T-helper 1 cell treated with Interleukin-12 subunit alpha and Interleukin-12 subunit beta and Interleukin-4 antibody, amounts not matched to agents 30 μg/mL and 1 μg/mL, for 36 hours (primary cell): Measurements from ENCODE around the gene DHX34.
"Not testable (repeated sequence)": the region's sequence is repeated elsewhere in the genome, so short reads cannot be mapped to it uniquely, and the experiment has no call there.

Source experiments
- H3K27ac Mint-ChIP-seq: one replicate; pipeline ENCODE4 v1.8.0; 2021; ENCODE audit warnings: mild to moderate bottlenecking, mixed read lengths
- H3K27me3 Mint-ChIP-seq: one replicate; pipeline ENCODE4 v1.8.0; 2021; ENCODE audit warnings: low read depth, mixed read lengths
- H3K36me3 Mint-ChIP-seq: one replicate; pipeline ENCODE4 v1.8.0; 2021; ENCODE audit warnings: low read depth, mixed read lengths
- H3K4me1 Mint-ChIP-seq: one replicate; pipeline ENCODE4 v1.8.0; 2021; ENCODE audit warnings: low read depth, mixed read lengths
- H3K4me3 Mint-ChIP-seq: one replicate; pipeline ENCODE4 v1.8.0; 2021; ENCODE audit warnings: mild to moderate bottlenecking, moderate library complexity, mixed read lengths
- H3K9me3 Mint-ChIP-seq: one replicate; pipeline ENCODE4 v1.8.0; 2021; ENCODE audit warnings: mixed read lengths

Gene DHX34

DNA sequence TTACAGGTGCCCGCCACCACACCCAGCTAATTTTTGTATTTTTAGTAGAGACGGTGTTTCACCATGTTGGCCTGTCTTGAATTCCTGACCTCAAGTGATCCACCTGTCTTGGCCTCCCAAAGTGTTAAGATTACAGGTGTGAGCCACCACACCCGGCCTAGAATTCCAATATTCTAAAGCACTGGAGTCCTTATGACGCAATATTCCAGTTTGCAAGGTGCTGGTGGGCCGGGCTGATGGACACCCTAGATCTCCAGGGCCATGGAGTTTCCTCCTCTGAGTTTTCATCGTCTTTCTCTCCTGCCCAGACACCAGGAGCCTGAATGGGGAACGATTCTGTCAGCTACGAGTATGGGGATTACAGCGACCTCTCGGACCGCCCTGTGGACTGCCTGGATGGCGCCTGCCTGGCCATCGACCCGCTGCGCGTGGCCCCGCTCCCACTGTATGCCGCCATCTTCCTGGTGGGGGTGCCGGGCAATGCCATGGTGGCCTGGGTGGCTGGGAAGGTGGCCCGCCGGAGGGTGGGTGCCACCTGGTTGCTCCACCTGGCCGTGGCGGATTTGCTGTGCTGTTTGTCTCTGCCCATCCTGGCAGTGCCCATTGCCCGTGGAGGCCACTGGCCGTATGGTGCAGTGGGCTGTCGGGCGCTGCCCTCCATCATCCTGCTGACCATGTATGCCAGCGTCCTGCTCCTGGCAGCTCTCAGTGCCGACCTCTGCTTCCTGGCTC lies 8.5 kb upstream of the DHX34 start:
- Mint-ChIP-seq H3K36me3 (no peaks in the 10 kb centered on the region), H3K27ac (no peak overlapping the region), H3K27me3 (no peaks in the 10 kb centered on the region), H3K9me3 (peaks cover 4% of the 10 kb centered on the region), H3K4me1 (peaks cover 7% of the 10 kb centered on the region), H3K4me3 (no peak overlapping the region)

DNA sequence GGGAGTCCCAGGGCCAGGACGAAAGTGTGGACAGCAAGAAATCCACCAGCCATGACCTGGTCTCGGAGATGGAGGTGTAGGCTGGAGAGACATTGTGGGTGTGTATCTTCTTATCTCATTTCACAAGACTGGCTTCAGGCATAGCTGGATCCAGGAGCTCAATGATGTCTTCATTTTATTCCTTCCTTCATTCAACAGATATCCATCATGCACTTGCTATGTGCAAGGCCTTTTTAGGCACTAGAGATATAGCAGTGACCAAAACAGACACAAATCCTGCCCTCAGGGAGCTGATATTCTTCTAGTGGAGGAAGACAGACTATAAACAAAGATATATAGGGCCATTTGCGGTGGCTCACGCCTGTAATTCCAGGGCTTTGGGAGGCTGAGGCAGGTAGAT lies 7.4 kb upstream of the DHX34 start:
- Mint-ChIP-seq H3K36me3 (no peaks in the 10 kb centered on the region), H3K27me3 (no peaks in the 10 kb centered on the region), H3K27ac (no peak overlapping the region)

DNA sequence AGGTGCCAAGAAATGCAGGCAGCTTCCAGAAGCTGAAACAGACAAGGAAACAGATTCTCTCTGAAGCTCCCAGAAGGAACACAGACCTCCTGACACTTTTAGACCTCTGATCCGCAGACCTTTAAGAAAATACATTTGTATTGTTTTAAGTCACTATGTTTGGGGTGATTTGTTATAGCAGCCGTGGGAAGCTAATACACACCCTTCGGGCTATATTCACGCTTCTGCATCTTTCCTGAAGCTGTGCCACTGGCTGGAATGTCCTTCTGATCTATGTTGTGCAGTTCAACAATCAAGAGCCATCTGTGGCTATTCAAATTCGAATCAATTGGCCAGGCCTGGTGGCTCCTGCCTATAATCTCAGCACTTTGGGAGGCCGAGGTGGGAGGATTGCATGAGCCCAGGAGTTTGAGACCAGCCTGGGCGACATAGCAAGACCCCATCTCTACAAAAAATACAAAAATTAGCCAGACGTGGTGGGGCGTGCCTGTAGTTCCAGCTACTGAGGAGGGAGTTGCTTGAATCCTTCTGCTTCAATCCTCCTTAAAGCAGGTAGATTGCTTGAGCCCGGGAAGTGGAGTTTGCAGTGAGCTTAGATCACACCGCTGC lies 5.8 kb upstream of the DHX34 start:
- Mint-ChIP-seq H3K36me3 (no peaks in the 10 kb centered on the region), H3K27ac (no peak overlapping the region), H3K4me1 (peaks cover 1% of the 10 kb centered on the region), H3K27me3 (no peaks in the 10 kb centered on the region), H3K9me3 (peaks cover 4% of the 10 kb centered on the region), H3K4me3 (no peak overlapping the region)

More for the DNA sequence above, 7.4 kb upstream of the DHX34 start:
- Mint-ChIP-seq H3K4me1 (peaks cover under 1% of the 10 kb centered on the region), H3K4me3 (no peak overlapping the region), H3K9me3 (peaks cover 4% of the 10 kb centered on the region)

DNA sequence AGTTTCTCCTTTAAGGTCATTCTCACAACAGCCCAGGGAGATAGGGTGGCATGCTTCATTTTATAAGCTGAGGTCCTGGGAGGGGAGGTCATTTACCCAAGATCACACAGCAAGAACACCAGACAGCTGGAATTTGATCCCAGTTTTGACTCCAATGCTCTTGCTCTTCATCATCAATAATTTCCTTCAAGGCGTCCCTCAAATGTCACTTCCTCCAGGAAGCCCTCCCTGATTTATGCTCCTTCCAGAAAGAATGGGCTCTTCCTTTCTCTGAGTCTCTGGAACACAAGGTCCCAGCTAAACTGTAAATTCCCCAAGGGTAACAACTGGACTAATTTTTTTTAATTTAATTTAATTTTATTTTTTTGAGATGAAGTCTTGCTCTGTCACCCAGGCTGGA lies 4.7 kb upstream of the DHX34 start:
- H3K9me3 Mint-ChIP-seq = peaks cover 4% of the 10 kb centered on the region
- peaks cover 3% of the 10 kb centered on the region for H3K36me3 Mint-ChIP-seq
- H3K27ac Mint-ChIP-seq = no peak overlapping the region
- no peaks in the 10 kb centered on the region for H3K27me3 Mint-ChIP-seq
- peaks cover 10% of the 10 kb centered on the region for H3K4me1 Mint-ChIP-seq
- no peak overlapping the region for H3K4me3 Mint-ChIP-seq

DNA sequence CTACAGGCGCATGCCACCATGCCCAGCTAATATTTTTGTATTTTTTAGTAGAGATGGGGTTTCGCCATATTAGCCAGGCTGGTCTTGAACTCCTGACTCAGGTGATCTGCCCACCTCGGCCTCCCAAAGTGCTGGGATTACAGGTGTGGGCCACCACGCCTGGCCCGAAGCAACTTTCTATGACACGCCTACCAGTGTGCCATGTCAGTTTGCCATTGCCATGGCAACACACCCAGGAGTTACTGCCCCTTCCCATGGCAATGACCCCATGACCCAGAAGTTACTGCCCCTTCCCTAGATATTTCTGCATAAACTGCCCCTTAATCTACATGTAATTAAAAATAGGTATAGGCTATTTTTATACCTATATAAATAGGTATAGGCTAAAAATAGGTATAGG lies 3.1 kb upstream of the DHX34 start:
- not testable (repeated sequence) for H3K4me3 Mint-ChIP-seq, H3K27me3 Mint-ChIP-seq, H3K36me3 Mint-ChIP-seq, H3K27ac Mint-ChIP-seq, H3K9me3 Mint-ChIP-seq
- peaks cover 20% of the 10 kb centered on the region for H3K4me1 Mint-ChIP-seq

DNA sequence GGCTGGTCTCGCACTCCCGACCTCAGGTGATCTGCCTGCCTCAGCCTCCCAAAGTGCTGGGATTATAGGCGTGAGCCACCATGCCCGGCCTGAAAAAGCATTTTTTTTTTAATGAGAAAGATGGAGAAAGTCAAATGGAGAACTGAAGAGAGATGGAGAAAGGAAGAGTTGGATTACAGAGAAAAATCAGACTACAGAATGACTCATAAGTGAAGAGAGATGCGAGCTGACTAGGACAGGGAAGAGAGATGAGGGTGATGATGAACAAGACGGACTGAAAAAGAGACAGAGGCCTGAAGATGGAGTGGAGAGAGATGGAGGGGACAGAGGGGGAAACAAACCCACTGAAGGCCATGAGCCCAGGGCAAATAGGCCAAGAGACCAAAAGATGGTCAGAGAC lies 1.5 kb downstream of the DHX34 start:
- Mint-ChIP-seq H3K4me3 (peak overlapping the region; percentile 28), H3K27ac (peak overlapping the region; percentile 0), H3K27me3 (no peaks in the 10 kb centered on the region), H3K9me3 (no peaks in the 10 kb centered on the region), H3K36me3 (peaks cover 9% of the 10 kb centered on the region), H3K4me1 (peaks cover 24% of the 10 kb centered on the region)

DNA sequence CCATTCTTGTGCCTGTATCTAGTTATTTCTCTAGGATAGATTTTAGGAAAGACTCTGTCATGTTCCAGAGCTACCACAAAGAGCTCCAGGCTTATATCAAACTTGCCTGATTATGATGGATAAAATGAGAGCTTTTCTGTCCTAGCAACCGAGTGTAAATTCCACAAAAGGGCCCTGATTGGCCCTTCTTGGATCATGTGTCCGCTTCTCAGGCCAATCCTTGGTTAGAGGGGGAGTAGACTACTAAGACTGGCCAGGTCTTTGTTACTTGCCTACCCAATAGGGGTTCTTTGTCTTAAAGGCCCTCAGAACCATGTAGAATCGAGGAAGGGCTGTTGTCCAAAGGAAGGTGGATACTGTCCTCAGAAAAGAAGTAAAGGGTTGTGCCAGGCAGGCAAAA lies 2.4 kb downstream of the DHX34 start:
- Mint-ChIP-seq H3K9me3 (no peaks in the 10 kb centered on the region), H3K4me3 (no peak overlapping the region), H3K4me1 (peaks cover 24% of the 10 kb centered on the region), H3K27me3 (no peaks in the 10 kb centered on the region), H3K36me3 (peaks cover 14% of the 10 kb centered on the region), H3K27ac (no peak overlapping the region)

DNA sequence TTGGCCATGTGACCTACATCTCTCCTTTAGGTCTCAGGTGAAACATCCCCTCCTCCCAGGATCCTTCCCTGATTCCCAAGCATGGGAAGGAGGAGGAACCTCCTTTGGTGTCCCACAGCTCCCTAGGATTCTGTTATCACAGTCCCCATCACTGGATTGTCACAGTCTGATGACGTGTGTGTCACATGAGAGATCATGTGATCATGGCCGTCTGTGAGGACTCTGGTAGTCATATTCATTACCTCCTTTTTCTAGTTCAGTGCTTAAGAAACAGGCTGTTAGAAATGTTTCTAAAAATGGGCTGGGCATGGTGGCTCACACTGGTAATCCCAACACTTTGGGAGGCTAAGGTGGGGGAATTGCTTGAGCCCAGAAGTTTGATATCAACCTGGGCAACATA lies 3.0 kb downstream of the DHX34 start:
- peaks cover 14% of the 10 kb centered on the region for H3K36me3 Mint-ChIP-seq
- H3K27ac Mint-ChIP-seq = no peak overlapping the region
- peaks cover 24% of the 10 kb centered on the region for H3K4me1 Mint-ChIP-seq
- no peaks in the 10 kb centered on the region for H3K9me3 Mint-ChIP-seq
- H3K27me3 Mint-ChIP-seq = no peaks in the 10 kb centered on the region
- H3K4me3 Mint-ChIP-seq = no peak overlapping the region

DNA sequence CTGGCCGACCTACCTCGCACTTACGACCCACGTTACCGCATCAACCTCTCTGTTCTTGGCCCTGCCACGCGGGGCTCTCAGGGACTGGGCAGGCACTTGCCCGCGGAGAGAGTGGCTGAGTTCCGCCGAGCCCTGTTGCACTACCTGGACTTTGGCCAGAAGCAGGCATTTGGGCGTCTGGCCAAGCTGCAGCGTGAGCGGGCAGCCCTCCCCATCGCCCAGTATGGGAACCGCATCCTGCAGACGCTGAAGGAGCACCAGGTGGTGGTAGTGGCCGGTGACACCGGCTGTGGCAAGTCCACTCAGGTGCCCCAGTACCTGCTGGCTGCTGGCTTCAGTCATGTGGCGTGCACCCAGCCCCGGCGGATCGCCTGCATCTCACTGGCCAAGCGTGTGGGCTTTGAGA lies 4.2 kb downstream of the DHX34 start:
- peaks cover 22% of the 10 kb centered on the region for H3K4me1 Mint-ChIP-seq
- no peaks in the 10 kb centered on the region for H3K27me3 Mint-ChIP-seq
- no peaks in the 10 kb centered on the region for H3K9me3 Mint-ChIP-seq
- H3K27ac Mint-ChIP-seq = no peak overlapping the region
- H3K36me3 Mint-ChIP-seq = peaks cover 24% of the 10 kb centered on the region
- H3K4me3 Mint-ChIP-seq = no peak overlapping the region

DNA sequence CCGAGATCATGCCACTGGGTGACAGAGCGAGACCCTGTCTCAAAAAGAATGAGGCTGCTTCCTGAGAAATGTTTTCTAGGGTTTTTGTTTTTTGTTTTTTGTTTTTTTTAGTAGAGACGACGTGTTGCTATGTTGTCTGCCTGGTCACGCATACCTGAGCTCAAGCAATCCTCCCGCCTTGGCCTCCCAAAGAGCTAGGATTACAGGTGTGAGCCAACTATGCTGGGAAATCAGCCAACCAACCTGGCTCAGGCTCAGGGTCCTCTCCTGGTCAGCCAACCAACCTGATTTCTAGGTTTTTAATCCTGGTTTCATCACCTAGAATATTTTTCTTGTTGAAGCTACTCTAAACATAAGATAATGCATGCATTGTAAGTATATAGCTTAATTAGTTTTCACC lies 7.8 kb downstream of the DHX34 start:
- Mint-ChIP-seq H3K27me3 (no peaks in the 10 kb centered on the region), H3K27ac (no peak overlapping the region), H3K4me3 (no peak overlapping the region), H3K36me3 (peaks cover 36% of the 10 kb centered on the region), H3K9me3 (no peaks in the 10 kb centered on the region), H3K4me1 (no peaks in the 10 kb centered on the region)

DNA sequence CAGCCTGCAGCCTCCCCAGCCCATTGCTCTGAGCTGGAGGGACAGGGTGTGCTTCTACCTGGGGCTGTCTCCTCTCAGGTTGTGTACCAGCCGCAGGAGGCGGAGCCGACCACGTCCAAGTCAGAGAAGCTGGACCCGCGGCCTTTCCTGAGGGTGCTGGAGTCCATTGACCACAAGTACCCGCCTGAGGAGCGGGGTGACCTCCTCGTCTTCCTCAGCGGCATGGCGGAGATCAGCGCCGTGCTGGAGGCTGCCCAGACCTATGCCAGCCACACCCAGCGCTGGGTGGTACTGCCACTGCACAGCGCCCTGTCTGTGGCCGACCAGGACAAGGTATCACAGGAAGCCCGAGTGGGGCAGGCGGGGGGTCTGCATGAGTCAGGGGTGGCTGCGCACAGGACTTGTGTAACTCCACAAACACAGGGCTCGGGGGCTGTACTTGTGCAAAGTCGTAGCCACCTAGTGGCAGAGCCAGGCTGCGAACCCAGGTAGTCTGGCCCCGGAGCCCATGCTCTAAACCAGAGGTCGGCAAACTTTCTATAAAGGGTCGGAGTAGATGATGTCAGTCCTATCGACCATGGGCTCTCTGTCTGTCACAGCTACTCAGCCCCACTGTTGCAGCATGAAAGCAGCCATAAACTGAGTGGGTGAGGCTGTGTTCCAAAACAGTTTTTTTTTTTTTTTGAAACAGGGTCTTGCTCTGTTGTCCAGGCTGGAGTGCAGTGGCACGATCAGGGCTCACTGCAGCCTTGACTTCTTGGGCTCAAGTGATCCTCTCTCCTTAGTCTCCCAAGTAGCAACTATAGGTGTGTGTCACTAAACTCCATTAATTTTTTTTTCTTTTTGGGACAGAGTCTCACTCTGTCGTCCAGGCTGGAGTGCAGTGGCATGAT lies 8.9 kb downstream of the DHX34 start:
- Mint-ChIP-seq H3K4me1 (no peaks in the 10 kb centered on the region), H3K4me3 (no peak overlapping the region), H3K27ac (no peak overlapping the region), H3K9me3 (no peaks in the 10 kb centered on the region), H3K36me3 (peaks cover 36% of the 10 kb centered on the region), H3K27me3 (no peaks in the 10 kb centered on the region)

DNA sequence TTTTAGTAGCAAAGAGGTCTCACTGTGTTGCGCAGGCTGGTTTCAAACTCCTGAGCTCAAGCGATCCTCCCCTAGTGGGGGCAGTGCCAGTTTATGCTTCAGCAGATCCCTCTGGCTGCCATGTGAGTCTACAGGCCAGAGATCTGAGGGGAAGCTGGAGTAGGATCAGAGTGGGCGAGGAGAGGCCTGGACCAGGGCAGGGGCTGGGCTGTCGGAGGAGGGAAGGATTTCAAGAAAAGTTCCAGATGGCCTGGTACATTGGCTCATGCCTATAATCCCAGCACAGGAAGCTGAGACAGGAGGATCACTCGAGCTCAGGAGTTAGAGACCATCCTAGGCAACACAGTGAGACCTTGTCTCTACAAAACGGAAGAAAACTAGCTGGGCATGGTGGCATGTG lies 9.8 kb downstream of the DHX34 start:
- no peak overlapping the region for H3K27ac Mint-ChIP-seq
- H3K4me3 Mint-ChIP-seq = no peak overlapping the region
- H3K36me3 Mint-ChIP-seq = peaks cover 36% of the 10 kb centered on the region

DNA sequence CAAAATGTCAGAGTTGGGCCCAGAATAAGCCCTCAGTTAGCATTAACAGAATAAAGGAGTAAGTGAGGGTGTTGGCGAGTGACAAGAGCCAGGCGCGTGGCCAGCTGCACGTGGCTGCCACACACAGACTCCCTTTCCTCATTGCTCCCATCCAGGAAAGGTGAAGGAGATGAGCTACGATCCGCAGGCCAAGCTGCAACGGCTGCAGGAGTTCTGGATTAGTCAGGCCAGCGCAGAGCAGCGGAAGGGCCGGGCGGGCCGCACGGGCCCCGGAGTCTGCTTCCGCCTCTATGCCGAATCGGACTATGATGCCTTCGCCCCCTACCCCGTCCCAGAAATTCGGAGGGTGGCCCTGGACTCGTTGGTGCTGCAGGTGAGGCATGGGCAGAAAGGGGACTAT lies 13.2 kb downstream of the DHX34 start:
- peaks cover 29% of the 10 kb centered on the region for H3K36me3 Mint-ChIP-seq
- no peak overlapping the region for H3K4me3 Mint-ChIP-seq
- H3K4me1 Mint-ChIP-seq = no peaks in the 10 kb centered on the region
- H3K27ac Mint-ChIP-seq = no peak overlapping the region
- H3K27me3 Mint-ChIP-seq = no peaks in the 10 kb centered on the region
- no peaks in the 10 kb centered on the region for H3K9me3 Mint-ChIP-seq

More for the DNA sequence above, 9.8 kb downstream of the DHX34 start:
- Mint-ChIP-seq H3K4me1 (no peaks in the 10 kb centered on the region), H3K9me3 (no peaks in the 10 kb centered on the region), H3K27me3 (no peaks in the 10 kb centered on the region)

DNA sequence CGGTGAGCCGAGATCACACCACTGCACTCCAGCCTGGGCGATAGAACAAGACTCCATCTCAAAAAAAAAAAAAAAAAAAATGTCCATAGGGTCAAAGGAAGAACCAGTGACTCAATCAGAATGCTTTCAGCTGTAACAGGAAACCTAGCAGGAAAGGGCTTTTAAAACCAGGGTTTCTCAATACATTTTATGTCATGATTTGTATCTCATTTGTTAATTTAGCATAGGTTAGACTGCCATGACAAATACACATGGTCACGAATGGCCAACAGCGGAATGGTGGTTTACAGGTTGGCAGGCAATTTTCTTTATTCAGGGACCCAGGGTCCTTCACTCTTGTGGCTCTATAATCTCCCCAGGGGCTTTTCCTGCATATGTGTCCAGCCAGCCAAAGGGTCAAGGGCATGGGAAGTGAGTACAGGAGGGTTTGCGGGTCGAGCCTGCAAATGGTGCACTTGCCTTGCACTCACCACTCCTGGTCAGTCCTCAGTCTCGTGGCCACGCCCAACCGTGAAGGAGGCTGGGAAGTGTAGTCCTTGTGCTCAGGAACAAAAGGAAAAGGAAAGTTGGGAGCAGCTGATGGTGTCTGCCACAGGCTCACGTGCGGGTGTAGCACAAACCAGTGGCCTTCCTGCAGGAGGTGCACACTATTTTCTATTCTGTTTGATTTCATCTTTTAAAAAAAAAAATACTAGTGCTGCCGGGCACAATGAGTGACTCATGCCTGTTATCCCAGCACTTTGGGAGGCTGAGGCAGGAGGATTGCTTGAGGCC lies 14.8 kb downstream of the DHX34 start:
- Mint-ChIP-seq H3K4me1 (no peaks in the 10 kb centered on the region), H3K27ac (no peak overlapping the region), H3K36me3 (peaks cover 17% of the 10 kb centered on the region)

More for the DNA sequence above, 14.8 kb downstream of the DHX34 start:
- no peaks in the 10 kb centered on the region for H3K27me3 Mint-ChIP-seq
- H3K9me3 Mint-ChIP-seq = no peaks in the 10 kb centered on the region
- H3K4me3 Mint-ChIP-seq = no peak overlapping the region
